SK-N-SH (cell line): Measurements from ENCODE around the gene CREB5.

Experiments
- JUND ChIP-seq: IDR thresholded peaks from 2 replicates; pipeline ENCODE4 v1.4.0; 2012
- NRF1 ChIP-seq: IDR thresholded peaks from 2 replicates; pipeline ENCODE4 v1.6.1; 2012; ENCODE audit warnings: low read depth, mild to moderate bottlenecking, low read length
- YY1 ChIP-seq: IDR thresholded peaks from 2 replicates; pipeline ENCODE4 v1.4.0; 2012; ENCODE audit warnings: low read depth, mild to moderate bottlenecking
- TF ChIP-seq, protein P1 (sequence below): fragments of 200-600 bp; sonication (generic); IDR thresholded peaks from 2 replicates; pipeline ENCODE4 v1.6.1; 2017; ENCODE audit warnings: antibody characterized with exemption, mild to moderate bottlenecking, moderate library complexity

DNA sequence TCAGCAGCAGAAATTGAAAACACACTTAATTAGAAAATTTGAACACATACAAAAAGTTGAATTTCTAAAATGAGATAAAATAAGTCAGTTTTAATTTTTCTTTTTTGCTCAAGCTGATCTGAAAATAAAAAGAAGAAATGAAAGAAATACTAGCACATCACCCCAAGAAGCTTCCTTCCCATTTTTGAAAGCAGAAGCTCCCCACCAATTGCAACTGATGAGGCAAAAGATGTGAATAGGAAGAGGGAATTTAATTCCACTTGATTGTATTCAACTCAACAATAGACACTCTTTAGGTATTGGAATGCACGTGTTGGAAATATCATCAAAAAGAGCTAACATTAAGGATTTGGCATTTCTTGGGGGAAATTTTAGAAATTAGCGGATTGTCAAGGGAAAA lies 370.0 kb downstream of the CREB5 start:
- TF ChIP-seq, protein P1, sequence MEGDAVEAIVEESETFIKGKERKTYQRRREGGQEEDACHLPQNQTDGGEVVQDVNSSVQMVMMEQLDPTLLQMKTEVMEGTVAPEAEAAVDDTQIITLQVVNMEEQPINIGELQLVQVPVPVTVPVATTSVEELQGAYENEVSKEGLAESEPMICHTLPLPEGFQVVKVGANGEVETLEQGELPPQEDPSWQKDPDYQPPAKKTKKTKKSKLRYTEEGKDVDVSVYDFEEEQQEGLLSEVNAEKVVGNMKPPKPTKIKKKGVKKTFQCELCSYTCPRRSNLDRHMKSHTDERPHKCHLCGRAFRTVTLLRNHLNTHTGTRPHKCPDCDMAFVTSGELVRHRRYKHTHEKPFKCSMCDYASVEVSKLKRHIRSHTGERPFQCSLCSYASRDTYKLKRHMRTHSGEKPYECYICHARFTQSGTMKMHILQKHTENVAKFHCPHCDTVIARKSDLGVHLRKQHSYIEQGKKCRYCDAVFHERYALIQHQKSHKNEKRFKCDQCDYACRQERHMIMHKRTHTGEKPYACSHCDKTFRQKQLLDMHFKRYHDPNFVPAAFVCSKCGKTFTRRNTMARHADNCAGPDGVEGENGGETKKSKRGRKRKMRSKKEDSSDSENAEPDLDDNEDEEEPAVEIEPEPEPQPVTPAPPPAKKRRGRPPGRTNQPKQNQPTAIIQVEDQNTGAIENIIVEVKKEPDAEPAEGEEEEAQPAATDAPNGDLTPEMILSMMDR: no peak
- TF ChIP-seq YY1 (no peak), NRF1 (no peak), JUND (no peak)
